Daoy (cell line): ENCODE measurements around the gene KRTAP4-11. TPM values are rescaled to one million over a fixed set of nuclear protein-coding genes. Genes with fewer than 3 reads are reported as not detected.
"Not testable (repeated sequence)": the region's sequence is repeated elsewhere in the genome, so short reads cannot be mapped to it uniquely, and the experiment has no call there.

Source experiments
- DNase-seq: peaks from one replicate; pipeline ENCODE4 v3.0.0-alpha.2; 2015; ENCODE audit warnings: low read depth
- total RNA-seq: library from RNA; depleted of rRNA; stranded (reverse); fragments of >200 nt; shearing (Covaris generic); gene quantifications from 2 replicates; pipeline ENCODE4 v1.2.3, GENCODE V29; 2014; rRNA removed

KRTAP4-11 gene
- not detected in 2 replicates for total RNA-seq

DNA sequence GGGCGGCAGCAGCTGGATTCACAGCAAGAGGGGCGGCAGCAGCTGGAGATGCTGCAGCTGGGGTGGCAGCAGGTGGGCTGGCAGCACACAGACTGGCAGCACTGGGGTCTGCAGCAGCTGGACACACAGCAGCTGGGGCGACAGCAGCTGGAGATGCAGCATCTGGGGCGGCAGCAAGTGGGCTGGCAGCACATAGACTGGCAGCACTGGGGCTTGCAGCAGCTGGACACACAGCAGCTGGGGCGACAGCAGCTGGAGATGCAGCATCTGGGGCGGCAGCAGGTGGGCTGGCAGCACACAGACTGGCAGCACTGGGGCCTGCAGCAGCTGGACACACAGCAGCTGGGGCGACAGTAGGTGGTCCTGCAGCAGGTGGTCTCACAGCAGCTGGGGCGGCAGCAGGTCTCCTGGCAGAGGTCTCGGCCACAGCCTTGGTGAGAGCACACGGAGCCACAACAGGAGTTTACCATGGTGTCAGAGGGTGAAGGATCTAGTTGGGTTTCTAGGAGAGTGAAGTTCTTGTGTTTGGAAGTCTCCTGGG, at the start of gene KRTAP4-11:
Gene KRTAP4-11, minus strand, starts transcription at position 528 of the 541 bp plus-strand sequence. Its CDS starts 58 bp downstream, at position 470.
- DNase-seq, result not testable (repeated sequence)

- no peak for DNase-seq
Observed at GRCh38 chr17:41167561-41167960, 49.4 kb upstream of the KRTAP4-11 start.

- DNase-seq, result no peak
Observed at GRCh38 chr17:41163828-41164227, 45.7 kb upstream of the KRTAP4-11 start.

GRCh38 chr17:41160648-41161047, 42.5 kb upstream of the KRTAP4-11 start, which contains the start of gene KRTAP4-4:
KRTAP4-4 (minus strand) TSS chr17:41160748; CDS start chr17:41160691, 57 bp downstream.
- DNase-seq, result no peak

- DNase-seq, result not testable (repeated sequence)
Observed at GRCh38 chr17:41160190-41160589, 42.0 kb upstream of the KRTAP4-11 start.

DNA sequence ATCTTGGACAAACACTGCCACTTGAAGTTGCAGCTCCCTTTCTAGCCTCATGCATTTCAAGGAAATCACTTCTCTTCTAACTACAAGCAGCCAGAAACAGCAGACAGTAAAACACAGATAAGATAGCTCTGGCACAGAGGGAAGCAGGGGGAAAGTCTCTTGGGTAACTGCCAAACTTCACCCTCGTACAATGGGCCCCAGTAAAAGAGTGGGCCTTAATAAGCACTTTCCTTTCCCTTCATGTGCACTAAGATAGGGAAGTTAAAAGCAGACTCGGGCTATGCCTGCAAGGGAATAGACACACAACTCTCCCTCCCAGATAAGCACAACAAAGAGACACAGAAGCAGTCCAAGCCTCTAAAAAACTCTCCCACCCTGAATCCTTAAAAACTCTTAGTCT, 35.7 kb upstream of the KRTAP4-11 start:
- no peak for DNase-seq

GRCh38 chr17:41151525-41151924, 33.4 kb upstream of the KRTAP4-11 start:
- no peak for DNase-seq

DNA sequence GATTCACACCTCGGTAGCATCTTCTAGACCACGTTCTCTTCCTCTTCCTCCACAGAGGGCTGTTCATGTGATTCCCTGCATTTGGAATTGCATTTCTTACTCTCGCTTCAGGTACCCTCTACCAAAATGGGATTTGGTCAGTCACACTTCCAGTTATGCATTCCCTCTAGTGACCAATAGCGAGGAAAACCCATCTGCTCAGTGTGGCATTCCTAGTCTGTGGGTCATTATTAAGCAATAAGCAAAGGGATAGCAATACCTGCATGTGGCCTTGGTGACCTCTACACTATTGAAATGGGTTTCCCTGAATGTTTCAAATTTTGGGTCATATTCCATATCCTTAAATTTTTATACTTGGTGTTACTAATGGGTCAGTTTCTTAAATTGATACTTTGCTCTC, 31.9 kb upstream of the KRTAP4-11 start:
- no peak for DNase-seq

GRCh38 chr17:41149652-41149985, 31.4 kb upstream of the KRTAP4-11 start, which contains the start of gene KRTAP4-5:
KRTAP4-5 (minus strand) TSS chr17:41149825; CDS start chr17:41149767, 58 bp downstream.
- no peak for DNase-seq

DNA sequence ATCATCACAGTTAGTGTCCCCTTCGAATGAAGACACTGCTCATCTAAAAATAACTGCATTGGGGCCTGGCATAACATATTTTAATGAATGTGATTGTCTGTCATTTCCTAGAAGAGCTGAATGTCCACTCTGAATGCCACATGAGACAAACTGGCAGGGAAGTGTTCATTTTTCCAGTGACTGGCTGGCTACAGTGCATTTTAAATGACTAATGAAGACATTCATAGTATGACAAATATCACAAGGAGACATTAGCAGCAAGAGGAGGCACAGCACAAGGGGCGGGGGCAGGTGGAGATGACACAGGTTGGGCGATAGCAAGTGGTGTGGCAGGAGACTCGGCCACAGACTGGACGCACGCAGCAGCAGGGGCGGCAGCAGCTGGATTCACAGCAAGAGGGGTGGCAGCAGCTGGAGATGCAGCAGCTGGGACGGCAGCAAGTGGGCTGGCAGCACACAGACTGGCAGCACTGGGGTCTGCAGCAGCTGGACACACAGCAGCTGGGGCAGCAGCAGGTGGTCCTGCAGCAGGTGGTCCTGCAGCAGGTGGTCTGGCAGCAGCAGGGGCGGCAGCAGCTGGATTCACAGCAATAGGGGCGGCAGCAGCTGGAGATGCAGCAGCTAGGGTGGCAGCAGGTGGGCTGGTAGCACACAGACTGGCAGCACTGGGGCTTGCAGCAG, 30.9 kb upstream of the KRTAP4-11 start:
- not testable (repeated sequence) for DNase-seq

GRCh38 chr17:41147531-41148204, 29.5 kb upstream of the KRTAP4-11 start:
- DNase-seq, result no peak

GRCh38 chr17:41145261-41145660, 27.1 kb upstream of the KRTAP4-11 start:
- DNase-seq, result no peak

DNA sequence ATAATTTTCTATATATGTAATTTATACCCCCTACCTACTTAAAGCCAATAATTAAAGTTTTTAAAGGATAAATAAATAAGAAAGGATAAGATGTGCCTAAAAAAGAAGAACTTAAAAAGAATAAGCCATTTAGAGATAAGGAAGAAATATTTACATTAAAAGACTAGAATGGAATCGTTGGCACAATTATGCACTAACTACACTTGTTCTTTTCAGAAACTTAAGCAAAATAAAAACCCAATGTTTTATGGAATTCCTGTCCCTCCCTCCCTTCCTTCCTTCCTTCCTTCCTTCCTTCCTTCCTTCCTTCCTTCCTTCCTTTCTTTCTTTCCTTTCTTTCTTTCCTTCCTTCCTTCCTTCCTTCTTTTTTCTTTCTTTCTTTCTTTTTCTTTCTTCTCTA, 26.7 kb upstream of the KRTAP4-11 start:
- no peak for DNase-seq

DNA sequence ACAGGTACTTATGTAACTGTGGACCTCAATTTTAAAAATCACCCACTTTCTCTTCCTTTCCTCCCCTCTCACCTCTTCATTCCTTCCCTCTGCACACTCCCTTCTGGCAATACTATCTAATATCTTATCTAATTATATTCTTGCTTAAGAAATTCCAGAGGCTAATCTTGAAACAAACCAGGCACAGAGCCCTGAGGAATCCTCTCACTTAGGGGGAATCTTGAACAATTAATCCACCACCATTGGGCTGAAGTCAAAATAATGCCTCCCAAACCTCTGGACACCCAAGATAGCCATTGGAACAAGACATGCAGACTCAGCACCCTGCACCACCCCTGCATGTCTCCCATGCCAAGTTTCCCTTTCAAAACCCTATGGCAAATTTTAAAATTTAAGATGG, 23.2 kb upstream of the KRTAP4-11 start:
- no peak for DNase-seq

GRCh38 chr17:41140360-41141131, 22.4 kb upstream of the KRTAP4-11 start, which contains the start of gene KRTAP4-6:
KRTAP4-6 (minus strand) TSS chr17:41140544; CDS start chr17:41140487, 57 bp downstream.
- DNase-seq, result peak; percentile 46

DNA sequence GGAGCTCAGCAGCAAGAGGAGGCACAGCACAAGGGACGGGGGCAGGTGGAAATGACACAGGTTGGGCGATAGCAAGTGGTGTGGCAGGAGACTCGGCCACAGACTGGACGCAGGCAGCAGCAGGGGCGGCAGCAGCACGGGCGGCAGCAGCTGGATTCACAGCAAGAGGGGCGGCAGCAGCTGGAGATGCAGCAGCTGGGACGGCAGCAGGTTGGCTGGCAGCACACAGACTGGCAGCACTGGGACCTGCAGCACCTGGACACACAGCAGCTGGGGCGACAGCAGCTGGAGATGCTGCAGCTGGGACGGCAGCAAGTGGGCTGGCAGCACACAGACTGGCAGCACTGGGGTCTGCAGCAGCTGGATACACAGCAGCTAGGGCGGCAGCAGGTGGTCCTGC, 21.7 kb upstream of the KRTAP4-11 start:
- not testable (repeated sequence) for DNase-seq

DNA sequence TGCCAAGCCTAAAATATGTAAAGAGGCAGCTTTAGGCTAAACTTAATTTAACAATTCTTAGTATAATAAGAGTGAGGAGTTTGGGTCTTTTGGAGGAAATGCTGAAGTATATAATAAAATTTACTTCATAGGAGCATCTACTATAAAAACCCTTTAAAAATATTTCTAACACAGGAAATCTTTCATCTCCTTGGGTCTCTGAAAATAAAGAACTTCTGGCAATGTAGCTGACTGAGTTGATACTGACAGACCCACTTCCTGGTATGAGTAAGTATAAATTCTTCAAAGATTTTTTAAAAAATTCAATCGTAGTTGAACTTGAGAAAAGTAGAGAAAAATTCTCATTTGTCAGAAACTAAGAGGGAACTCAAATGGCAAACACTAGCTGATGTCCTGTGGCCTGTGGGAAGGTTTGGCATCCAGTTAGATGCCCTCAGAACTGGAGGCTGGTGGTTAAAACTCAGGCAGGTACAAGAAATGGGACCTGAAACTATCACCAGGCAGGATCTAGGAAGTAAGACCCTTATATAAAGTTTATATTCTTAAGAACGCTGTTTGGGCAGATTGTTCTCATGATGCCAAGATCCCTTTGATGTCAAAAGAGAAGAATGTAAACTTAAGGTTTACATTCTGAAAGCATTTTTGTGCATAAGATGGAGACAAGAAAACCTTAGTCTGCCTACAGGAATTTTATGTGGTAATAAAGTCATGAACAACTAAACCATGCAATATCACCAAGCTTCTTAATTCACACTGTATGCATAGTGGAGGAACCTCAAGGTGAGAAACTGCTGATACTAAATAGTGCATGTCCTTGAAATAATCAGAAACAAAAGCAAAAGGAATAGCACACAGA, 15.9 kb upstream of the KRTAP4-11 start:
- no peak for DNase-seq

- no peak for DNase-seq
Observed at GRCh38 chr17:41131979-41132378, 13.8 kb upstream of the KRTAP4-11 start.

- no peak for DNase-seq
Observed at GRCh38 chr17:41127371-41127770, 9.2 kb upstream of the KRTAP4-11 start.

GRCh38 chr17:41126412-41126811, 8.2 kb upstream of the KRTAP4-11 start:
- DNase-seq, result no peak

- no peak for DNase-seq
Observed at GRCh38 chr17:41125064-41125463, 6.9 kb upstream of the KRTAP4-11 start.
